ENCODE data around the gene MYEOV. TPM values are rescaled to one million over a fixed set of nuclear protein-coding genes. Genes with fewer than 3 reads are reported as not detected.

Gene MYEOV
- total and polyA plus RNA-seq, 2 experiments from 2014 or later, result 0.14 TPM; not detected in 1

GRCh38 chr11:69308491-69308911 is 14.5 kb downstream of the MYEOV start:
- no peaks in the 10 kb centered on the region; the same call in 2 of the 3 replicates for H3K4me1 Mint-ChIP-seq
- H3K27ac Mint-ChIP-seq, result no peak overlapping the region; the same call in 1 of the 2 replicates
- Histone ChIP-seq H3K36me3 (ENCODE audit: insufficient read depth) (no peaks in the 10 kb centered on the region), H4K20me1 (replicated peaks; ENCODE audit: insufficient read depth) (no peaks in the 10 kb centered on the region), H3F3A (replicated peaks; ENCODE audit: low read depth) (no peaks in the 10 kb centered on the region), H3K9me2 (ENCODE audit: insufficient read depth) (no peaks in the 10 kb centered on the region), H2AFZ (no peak overlapping the region), H3K79me2 (replicated peaks; ENCODE audit: insufficient read depth) (no peaks in the 10 kb centered on the region), H3K27ac (ENCODE audit: low read depth) (no peak overlapping the region), H3K4me3 (no peak overlapping the region), H3K4me1 (ENCODE audit: insufficient read depth) (no peaks in the 10 kb centered on the region), H3K27me3 (ENCODE audit: insufficient read depth) (no peaks in the 10 kb centered on the region), H3K4me2 (no peak overlapping the region)
- H3K36me3 Mint-ChIP-seq (ENCODE audit: low read depth), result no peaks in the 10 kb centered on the region
- ATAC-seq (no peak), DNase-seq (ENCODE audit: low spot score) (no peak)
- no peak overlapping the region for H3K4me3 Mint-ChIP-seq
- H3K27me3 Mint-ChIP-seq (ENCODE audit: insufficient read depth, low read depth, poor library complexity), result peaks cover 8% of the 10 kb centered on the region
- no peaks in the 10 kb centered on the region for H3K9me3 Mint-ChIP-seq
- TF ChIP-seq CREB1 (CRISPR knock-in tag; IDR thresholded peaks at IDR 0.05; ENCODE audit: low read depth) (no peak), ZNF114 (CRISPR knock-in tag; IDR thresholded peaks at IDR 0.05) (no peak), EZH2phosphoT487 (IDR thresholded peaks at IDR 0.05; ENCODE audit: unreplicated experiment) (no peak), ZNF462 (CRISPR knock-in tag; IDR thresholded peaks at IDR 0.05) (no peak), EZH2 (IDR thresholded peaks at IDR 0.05; ENCODE audit: low read depth, unreplicated experiment) (no peak), ZNF331 (CRISPR knock-in tag; IDR thresholded peaks at IDR 0.05; ENCODE audit: low read depth) (no peak), POLR2AphosphoS5 (IDR thresholded peaks at IDR 0.05; ENCODE audit: low read depth) (no peak), CTCF (conservative IDR thresholded peaks at IDR 0.05; ENCODE audit: low read depth in 2 of 2) (no peak), STAT1 (IDR thresholded peaks at IDR 0.05; ENCODE audit: unreplicated experiment) (no peak), JUNB (IDR thresholded peaks at IDR 0.05; ENCODE audit: unreplicated experiment) (no peak), NANOG (IDR thresholded peaks at IDR 0.05; ENCODE audit: borderline replicate concordance) (no peak)
- TF ChIP-seq, protein P1, sequence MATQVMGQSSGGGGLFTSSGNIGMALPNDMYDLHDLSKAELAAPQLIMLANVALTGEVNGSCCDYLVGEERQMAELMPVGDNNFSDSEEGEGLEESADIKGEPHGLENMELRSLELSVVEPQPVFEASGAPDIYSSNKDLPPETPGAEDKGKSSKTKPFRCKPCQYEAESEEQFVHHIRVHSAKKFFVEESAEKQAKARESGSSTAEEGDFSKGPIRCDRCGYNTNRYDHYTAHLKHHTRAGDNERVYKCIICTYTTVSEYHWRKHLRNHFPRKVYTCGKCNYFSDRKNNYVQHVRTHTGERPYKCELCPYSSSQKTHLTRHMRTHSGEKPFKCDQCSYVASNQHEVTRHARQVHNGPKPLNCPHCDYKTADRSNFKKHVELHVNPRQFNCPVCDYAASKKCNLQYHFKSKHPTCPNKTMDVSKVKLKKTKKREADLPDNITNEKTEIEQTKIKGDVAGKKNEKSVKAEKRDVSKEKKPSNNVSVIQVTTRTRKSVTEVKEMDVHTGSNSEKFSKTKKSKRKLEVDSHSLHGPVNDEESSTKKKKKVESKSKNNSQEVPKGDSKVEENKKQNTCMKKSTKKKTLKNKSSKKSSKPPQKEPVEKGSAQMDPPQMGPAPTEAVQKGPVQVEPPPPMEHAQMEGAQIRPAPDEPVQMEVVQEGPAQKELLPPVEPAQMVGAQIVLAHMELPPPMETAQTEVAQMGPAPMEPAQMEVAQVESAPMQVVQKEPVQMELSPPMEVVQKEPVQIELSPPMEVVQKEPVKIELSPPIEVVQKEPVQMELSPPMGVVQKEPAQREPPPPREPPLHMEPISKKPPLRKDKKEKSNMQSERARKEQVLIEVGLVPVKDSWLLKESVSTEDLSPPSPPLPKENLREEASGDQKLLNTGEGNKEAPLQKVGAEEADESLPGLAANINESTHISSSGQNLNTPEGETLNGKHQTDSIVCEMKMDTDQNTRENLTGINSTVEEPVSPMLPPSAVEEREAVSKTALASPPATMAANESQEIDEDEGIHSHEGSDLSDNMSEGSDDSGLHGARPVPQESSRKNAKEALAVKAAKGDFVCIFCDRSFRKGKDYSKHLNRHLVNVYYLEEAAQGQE (IDR thresholded peaks at IDR 0.05; ENCODE audit: unreplicated experiment), result no peak
- TF ChIP-seq, protein P2, sequence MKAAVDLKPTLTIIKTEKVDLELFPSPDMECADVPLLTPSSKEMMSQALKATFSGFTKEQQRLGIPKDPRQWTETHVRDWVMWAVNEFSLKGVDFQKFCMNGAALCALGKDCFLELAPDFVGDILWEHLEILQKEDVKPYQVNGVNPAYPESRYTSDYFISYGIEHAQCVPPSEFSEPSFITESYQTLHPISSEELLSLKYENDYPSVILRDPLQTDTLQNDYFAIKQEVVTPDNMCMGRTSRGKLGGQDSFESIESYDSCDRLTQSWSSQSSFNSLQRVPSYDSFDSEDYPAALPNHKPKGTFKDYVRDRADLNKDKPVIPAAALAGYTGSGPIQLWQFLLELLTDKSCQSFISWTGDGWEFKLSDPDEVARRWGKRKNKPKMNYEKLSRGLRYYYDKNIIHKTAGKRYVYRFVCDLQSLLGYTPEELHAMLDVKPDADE (IDR thresholded peaks at IDR 0.05), result no peak
